Ishikawa (cell line): ENCODE data around the gene KCTD16.

Source experiments
- CEBPB ChIP-seq: IDR thresholded peaks from 2 replicates; pipeline ENCODE4 v1.6.1; 2012
- CREB1 ChIP-seq: IDR thresholded peaks from 2 replicates; pipeline ENCODE4 v1.6.1; 2012; ENCODE audit warnings: low read depth
- EGR1 ChIP-seq: IDR thresholded peaks from 2 replicates; pipeline ENCODE4 v1.6.1; 2012
- EP300 ChIP-seq: IDR thresholded peaks from 2 replicates; pipeline ENCODE4 v1.6.1; 2012; ENCODE audit warnings: borderline replicate concordance
- FOXM1 ChIP-seq: IDR thresholded peaks from 2 replicates; pipeline ENCODE4 v1.6.1; 2012; ENCODE audit warnings: low read depth, borderline replicate concordance
- MAX ChIP-seq: IDR thresholded peaks from 2 replicates; pipeline ENCODE4 v1.6.1; 2012
- NFIC ChIP-seq: IDR thresholded peaks from 2 replicates; pipeline ENCODE4 v1.6.1; 2012
- RAD21 ChIP-seq: IDR thresholded peaks from 2 replicates; pipeline ENCODE4 v1.6.1; 2012; ENCODE audit warnings: low read depth
- REST ChIP-seq: IDR thresholded peaks from 2 replicates; pipeline ENCODE4 v1.6.1; 2012; ENCODE audit warnings: low read depth, mild to moderate bottlenecking
- TAF1 ChIP-seq: IDR thresholded peaks from 2 replicates; pipeline ENCODE4 v1.6.1; 2012; ENCODE audit warnings: low read depth, mild to moderate bottlenecking
- TEAD4 ChIP-seq: IDR thresholded peaks from 2 replicates; pipeline ENCODE4 v1.6.1; 2012
- USF1 ChIP-seq: IDR thresholded peaks from 2 replicates; pipeline ENCODE4 v1.6.1; 2012
- YY1 ChIP-seq: IDR thresholded peaks from 2 replicates; pipeline ENCODE4 v1.6.1; 2012; ENCODE audit warnings: low read depth
- ZBTB7A ChIP-seq: IDR thresholded peaks from 2 replicates; pipeline ENCODE4 v1.6.1; 2012; ENCODE audit warnings: low read depth

GRCh38 chr5:144406442-144406841 lies 235.8 kb downstream of the KCTD16 start:
- TF ChIP-seq USF1: no peak
- TF ChIP-seq CEBPB: no peak
- TF ChIP-seq TAF1: no peak
- TF ChIP-seq YY1: no peak
- TF ChIP-seq EP300: no peak
- no peak for TF ChIP-seq MAX
- TF ChIP-seq ZBTB7A: no peak
- no peak for TF ChIP-seq RAD21
- no peak for TF ChIP-seq REST
- no peak for TF ChIP-seq NFIC
- TF ChIP-seq EGR1: no peak
- no peak for TF ChIP-seq FOXM1
- no peak for TF ChIP-seq CREB1
- TF ChIP-seq TEAD4: no peak
